Measurements from ENCODE around the gene STK11IP. TPM values are rescaled to one million over a fixed set of nuclear protein-coding genes. Genes with fewer than 3 reads are reported as not detected.

The STK11IP gene
- total and polyA plus RNA-seq, 2 of the 4 experiments (the other 2 are of a cell fraction), result 14.5 to 19.7 TPM

DNA sequence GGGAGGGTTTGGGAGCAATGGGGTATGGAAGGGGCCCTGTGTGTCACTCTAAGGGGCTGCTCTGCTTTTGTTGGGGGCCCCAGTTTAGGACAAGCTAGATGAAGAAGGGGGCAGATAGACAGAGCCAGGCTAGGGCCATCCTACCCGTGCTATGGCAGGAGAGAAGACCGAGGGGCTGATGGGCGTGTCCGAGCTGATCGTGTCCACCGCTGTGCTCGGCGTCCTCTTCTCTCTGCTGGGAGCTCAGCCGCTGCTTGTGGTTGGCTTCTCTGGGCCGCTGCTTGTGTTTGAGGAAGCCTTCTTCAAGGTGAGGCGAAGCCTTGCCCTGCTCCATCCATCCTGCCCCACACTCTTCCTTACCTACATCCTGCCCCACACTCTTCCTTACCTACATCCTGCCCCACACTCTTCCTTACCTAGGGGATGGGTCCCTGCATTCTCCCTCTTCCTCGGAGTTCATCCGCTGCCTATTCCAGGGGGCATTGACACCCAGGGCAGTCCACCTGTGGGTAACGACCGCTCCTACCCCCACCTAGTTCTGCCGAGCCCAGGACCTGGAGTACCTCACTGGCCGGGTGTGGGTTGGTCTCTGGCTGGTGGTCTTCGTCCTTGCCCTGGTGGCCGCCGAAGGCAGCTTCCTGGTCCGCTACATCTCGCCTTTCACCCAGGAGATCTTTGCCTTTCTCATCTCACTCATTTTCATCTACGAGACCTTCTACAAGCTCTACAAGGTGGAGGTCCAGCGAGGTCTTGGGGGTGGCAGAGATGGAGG, 38.7 kb downstream of the STK11IP start (continued):
- TF ChIP-seq MAZ (IDR thresholded peaks at IDR 0.05; ENCODE audit: borderline replicate concordance, low read depth, low read length), result no peak
- TF ChIP-seq, protein P1, sequence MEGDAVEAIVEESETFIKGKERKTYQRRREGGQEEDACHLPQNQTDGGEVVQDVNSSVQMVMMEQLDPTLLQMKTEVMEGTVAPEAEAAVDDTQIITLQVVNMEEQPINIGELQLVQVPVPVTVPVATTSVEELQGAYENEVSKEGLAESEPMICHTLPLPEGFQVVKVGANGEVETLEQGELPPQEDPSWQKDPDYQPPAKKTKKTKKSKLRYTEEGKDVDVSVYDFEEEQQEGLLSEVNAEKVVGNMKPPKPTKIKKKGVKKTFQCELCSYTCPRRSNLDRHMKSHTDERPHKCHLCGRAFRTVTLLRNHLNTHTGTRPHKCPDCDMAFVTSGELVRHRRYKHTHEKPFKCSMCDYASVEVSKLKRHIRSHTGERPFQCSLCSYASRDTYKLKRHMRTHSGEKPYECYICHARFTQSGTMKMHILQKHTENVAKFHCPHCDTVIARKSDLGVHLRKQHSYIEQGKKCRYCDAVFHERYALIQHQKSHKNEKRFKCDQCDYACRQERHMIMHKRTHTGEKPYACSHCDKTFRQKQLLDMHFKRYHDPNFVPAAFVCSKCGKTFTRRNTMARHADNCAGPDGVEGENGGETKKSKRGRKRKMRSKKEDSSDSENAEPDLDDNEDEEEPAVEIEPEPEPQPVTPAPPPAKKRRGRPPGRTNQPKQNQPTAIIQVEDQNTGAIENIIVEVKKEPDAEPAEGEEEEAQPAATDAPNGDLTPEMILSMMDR (conservative IDR thresholded peaks at IDR 0.05; ENCODE audit: low read depth, low read length), result no peak

Data from IMR-90 (cell line).